Measurements from ENCODE around the gene NOS1AP. TPM values are rescaled to one million over a fixed set of nuclear protein-coding genes. Genes with fewer than 3 reads are reported as not detected.
"Not testable (repeated sequence)": the region's sequence is repeated elsewhere in the genome, so short reads cannot be mapped to it uniquely, and the experiment has no call there.

NOS1AP gene
- total and polyA plus RNA-seq, 2 donors from 2014 or later, result 0.47 to 10.7 TPM

GRCh38 chr1:162416909-162417308 lies 347.4 kb downstream of the NOS1AP start:
- Histone ChIP-seq H3K4me3 (ENCODE audit: low read length in 3 of 3) (no peak overlapping the region), H3K27me3 (ENCODE audit: control insufficient read depth, insufficient read depth, low read length) (no peaks in the 10 kb centered on the region), H3K9ac (ENCODE audit: low read length in 3 of 3) (no peak overlapping the region), H3K27ac (ENCODE audit: low read depth in 2 of 2, low read length in 2 of 2) (no peak overlapping the region), H3K9me3 (ENCODE audit: control insufficient read depth in 2 of 3, insufficient read depth in 1 of 3, low read length in 3 of 3) (peaks cover 0 to 3% (median 2%) of the 10 kb centered on the region in 3 donors), H3K36me3 (ENCODE audit: control insufficient read depth in 2 of 3, insufficient read depth in 3 of 3, low read length in 3 of 3) (no peaks in the 10 kb centered on the region), H3K4me1 (ENCODE audit: control insufficient read depth in 2 of 3, insufficient read depth in 2 of 3, low read depth in 1 of 3, low read length in 3 of 3) (no peaks in the 10 kb centered on the region)
- intact Hi-C loops (cut with DNase I), result no loop called here
- TF ChIP-seq CTCF (IDR thresholded peaks at IDR 0.05; ENCODE audit: borderline replicate concordance, extremely low read depth, insufficient read depth), result no peak
- DNase-seq (no peak), FAIRE-seq (no peak)

- Histone ChIP-seq H3K4me3 (ENCODE audit: low read length in 3 of 3) (no peak overlapping the region), H3K36me3 (ENCODE audit: control insufficient read depth in 2 of 3, insufficient read depth in 3 of 3, low read length in 3 of 3) (no peaks in the 10 kb centered on the region), H3K27ac (ENCODE audit: low read depth in 2 of 2, low read length in 2 of 2) (no peak overlapping the region), H3K4me1 (ENCODE audit: control insufficient read depth in 2 of 3, insufficient read depth in 2 of 3, low read depth in 1 of 3, low read length in 3 of 3) (no peaks in the 10 kb centered on the region), H3K9me3 (ENCODE audit: control insufficient read depth in 2 of 3, insufficient read depth in 1 of 3, low read length in 3 of 3) (peaks cover 0 to 3% (median 2%) of the 10 kb centered on the region in 3 donors), H3K27me3 (ENCODE audit: control insufficient read depth, insufficient read depth, low read length) (no peaks in the 10 kb centered on the region), H3K9ac (ENCODE audit: low read length in 3 of 3) (no peak overlapping the region)
- DNase-seq (no peak), FAIRE-seq (no peak)
- intact Hi-C loops (cut with DNase I), result no loop called here
- no peak for TF ChIP-seq CTCF (IDR thresholded peaks at IDR 0.05; ENCODE audit: borderline replicate concordance, extremely low read depth, insufficient read depth)
These were observed 348.2 kb downstream of the NOS1AP start for GRCh38 chr1:162417650-162418049.

GRCh38 chr1:162418584-162418983 lies 349.1 kb downstream of the NOS1AP start:
- H3K9ac ChIP-seq (ENCODE audit: low read length in 3 of 3); H3K4me3 ChIP-seq (ENCODE audit: low read length in 3 of 3); H3K36me3 ChIP-seq (ENCODE audit: control insufficient read depth in 2 of 3, insufficient read depth in 3 of 3, low read length in 3 of 3); FAIRE-seq; H3K27me3 ChIP-seq (ENCODE audit: control insufficient read depth, insufficient read depth, low read length); DNase-seq; H3K4me1 ChIP-seq (ENCODE audit: control insufficient read depth in 2 of 3, insufficient read depth in 2 of 3, low read depth in 1 of 3, low read length in 3 of 3); H3K27ac ChIP-seq (ENCODE audit: low read depth in 2 of 2, low read length in 2 of 2); intact Hi-C loops (cut with DNase I); H3K9me3 ChIP-seq (ENCODE audit: control insufficient read depth in 2 of 3, insufficient read depth in 1 of 3, low read length in 3 of 3): not testable (repeated sequence)

GRCh38 chr1:162419450-162419931 lies 350.0 kb downstream of the NOS1AP start:
- H3K27ac ChIP-seq (ENCODE audit: low read depth in 2 of 2, low read length in 2 of 2); H3K36me3 ChIP-seq (ENCODE audit: control insufficient read depth in 2 of 3, insufficient read depth in 3 of 3, low read length in 3 of 3); intact Hi-C loops (cut with DNase I); DNase-seq; H3K4me1 ChIP-seq (ENCODE audit: control insufficient read depth in 2 of 3, insufficient read depth in 2 of 3, low read depth in 1 of 3, low read length in 3 of 3); H3K9ac ChIP-seq (ENCODE audit: low read length in 3 of 3); H3K4me3 ChIP-seq (ENCODE audit: low read length in 3 of 3); H3K27me3 ChIP-seq (ENCODE audit: control insufficient read depth, insufficient read depth, low read length); H3K9me3 ChIP-seq (ENCODE audit: control insufficient read depth in 2 of 3, insufficient read depth in 1 of 3, low read length in 3 of 3); FAIRE-seq: not testable (repeated sequence)

Small RNA genes lying within 50 kb of the gene (microRNA-seq; reads per million reads assigned to microRNA genes)
- gene MIR4654 (not detected), gene MIR556 (3.7 reads per million, percentile 3 among the genes with 10 or more reads in this experiment)

Other genes starting within 250 kb of the NOS1AP start
- gene OLFML2B, start 45.8 kb upstream of the NOS1AP start, total RNA-seq, result 6.7 TPM
- gene OLFML2B, start 45.8 kb upstream of the NOS1AP start, polyA plus RNA-seq (ENCODE audit: insufficient read depth, low read depth, low replicate concordance), result 2.9 TPM